Adrenal gland (tissue), 5 donors: ENCODE measurements around the gene FES.

Experiments
- POLR2A ChIP-seq, 2 donors: fragments of 450-650 bp; IDR thresholded peaks; one replicate each; pipeline ENCODE4 v1.6.1; 2017; ENCODE audit warnings: antibody characterized with exemption in 2 of 2, mild to moderate bottlenecking in 2 of 2, moderate library complexity in 1 of 2
- TF ChIP-seq, protein P1 (sequence below), 6 experiments: fragments of 450-650 bp in 4 of 6; fragments of 200-600 bp in 2 of 6; sonication (generic) in 1 of 6; IDR thresholded peaks; 1 replicate in 5 of 6; 2 replicates in 1 of 6; pipeline versions ENCODE4 v1.5.1 to v1.8.0; 2016 to 2021; ENCODE audit warnings: antibody characterized with exemption in 6 of 6, mild to moderate bottlenecking in 2 of 6, moderate library complexity in 1 of 6
- donor health status: DM: no; HTN: no; CAD: no.

DNA sequence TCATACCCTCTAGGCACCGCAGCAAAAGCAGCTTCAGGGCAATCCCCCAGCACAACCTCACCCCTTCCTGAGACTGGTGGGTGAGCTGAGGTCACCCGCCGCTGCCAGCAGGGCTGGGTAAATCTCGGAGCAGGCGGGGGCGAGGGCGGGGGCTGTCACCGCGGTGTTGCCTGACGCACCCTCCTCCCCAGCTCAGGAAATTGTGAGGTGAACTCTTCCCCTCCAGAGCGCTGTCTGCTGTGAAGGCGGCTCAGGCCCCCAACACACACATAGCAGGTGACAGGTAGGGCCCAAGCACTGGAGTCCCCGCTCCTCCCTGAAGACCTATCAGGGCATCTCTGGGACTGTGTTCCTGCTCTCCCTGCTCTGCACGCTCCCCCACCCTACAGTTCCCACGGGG, 46.2 kb upstream of the FES start:
- TF ChIP-seq, protein P1, sequence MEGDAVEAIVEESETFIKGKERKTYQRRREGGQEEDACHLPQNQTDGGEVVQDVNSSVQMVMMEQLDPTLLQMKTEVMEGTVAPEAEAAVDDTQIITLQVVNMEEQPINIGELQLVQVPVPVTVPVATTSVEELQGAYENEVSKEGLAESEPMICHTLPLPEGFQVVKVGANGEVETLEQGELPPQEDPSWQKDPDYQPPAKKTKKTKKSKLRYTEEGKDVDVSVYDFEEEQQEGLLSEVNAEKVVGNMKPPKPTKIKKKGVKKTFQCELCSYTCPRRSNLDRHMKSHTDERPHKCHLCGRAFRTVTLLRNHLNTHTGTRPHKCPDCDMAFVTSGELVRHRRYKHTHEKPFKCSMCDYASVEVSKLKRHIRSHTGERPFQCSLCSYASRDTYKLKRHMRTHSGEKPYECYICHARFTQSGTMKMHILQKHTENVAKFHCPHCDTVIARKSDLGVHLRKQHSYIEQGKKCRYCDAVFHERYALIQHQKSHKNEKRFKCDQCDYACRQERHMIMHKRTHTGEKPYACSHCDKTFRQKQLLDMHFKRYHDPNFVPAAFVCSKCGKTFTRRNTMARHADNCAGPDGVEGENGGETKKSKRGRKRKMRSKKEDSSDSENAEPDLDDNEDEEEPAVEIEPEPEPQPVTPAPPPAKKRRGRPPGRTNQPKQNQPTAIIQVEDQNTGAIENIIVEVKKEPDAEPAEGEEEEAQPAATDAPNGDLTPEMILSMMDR (IDR thresholded peaks at IDR 0.05) = no peak
- no peak for TF ChIP-seq POLR2A (IDR thresholded peaks at IDR 0.05)
